ENCODE results near the gene ST13.

ST13 gene

DNA sequence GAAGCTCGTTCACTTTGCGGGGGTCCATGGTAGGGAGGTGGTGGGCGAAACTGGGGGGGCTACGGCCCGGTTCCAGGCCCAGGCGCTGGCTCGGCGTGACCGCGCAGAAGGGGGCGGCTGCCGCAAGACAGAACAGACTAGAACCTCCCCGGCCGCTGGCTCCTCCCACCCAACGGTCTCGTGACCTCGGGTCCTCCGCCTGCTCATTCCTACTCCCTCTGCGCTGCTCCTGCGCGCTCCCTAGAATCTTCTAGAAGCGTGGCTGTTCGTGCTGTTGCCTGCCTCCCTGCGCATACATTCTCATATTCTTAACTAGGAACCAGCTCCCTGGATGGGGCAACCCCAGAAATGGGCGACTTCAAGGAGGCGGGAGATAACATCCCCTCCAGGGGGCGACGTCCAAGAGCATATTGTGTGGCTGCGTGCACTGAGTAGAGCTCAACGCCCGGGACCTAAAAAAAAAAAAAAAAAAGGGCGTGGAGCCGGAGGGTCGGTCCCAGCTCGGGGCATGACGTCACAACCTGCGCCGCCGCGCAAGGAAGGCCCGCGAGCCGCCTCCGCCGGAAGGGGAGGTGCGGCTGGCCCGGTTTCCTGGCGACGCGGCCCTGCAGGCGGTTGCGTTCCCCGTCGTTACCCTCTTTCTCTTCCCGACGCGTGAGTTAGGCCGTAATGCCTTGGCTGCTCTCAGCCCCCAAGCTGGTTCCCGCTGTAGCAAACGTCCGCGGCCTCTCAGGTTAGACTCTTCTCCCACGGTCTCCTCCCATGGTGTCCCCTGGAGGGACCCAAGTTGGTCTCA, at the start of gene ST13, which contains the start of gene XPNPEP3:
Gene ST13 (minus strand): TSS at position 127 of the 796 bp plus-strand sequence. CDS start 99 bp downstream, at position 28.
Gene XPNPEP3 (plus strand): TSS at position 636 of the 796 bp plus-strand sequence. CDS start 34 bp downstream, at position 670.
- DNase-seq (ENCODE audit: extremely low spot score): peak; percentile 95
- POLR2A ChIA-PET: interaction anchor here (0.5 to 1.3 kb wide), 8 partner anchors 42 to 1768 kb away, joined by 3 to 5 read pairs (median 3); partner anchors contain the start of genes CCDC134 and TEF
- peak; percentile 10 for TF ChIP-seq CTCF (IDR thresholded peaks at IDR 0.05; ENCODE audit: control extremely low read depth, extremely low read depth, low read depth, missing control alignments)
- CTCF ChIA-PET: interaction anchor here (0.9 to 4.2 kb wide), 9 partner anchors 11 to 381 kb away, joined by 3 to 24 read pairs (median 4); no protein-coding TSS in a partner anchor

- POLR2A ChIA-PET: no interaction called here
- CTCF ChIA-PET: interaction anchor here (1.1 kb wide), 1 partner anchor 18 kb away, joined by 3 read pairs; no protein-coding TSS in a partner anchor
- no peak for TF ChIP-seq CTCF (IDR thresholded peaks at IDR 0.05; ENCODE audit: control extremely low read depth, extremely low read depth, low read depth, missing control alignments)
Measured at GRCh38 chr22:40904101-40904500, 47.7 kb upstream of the ST13 start.

DNA sequence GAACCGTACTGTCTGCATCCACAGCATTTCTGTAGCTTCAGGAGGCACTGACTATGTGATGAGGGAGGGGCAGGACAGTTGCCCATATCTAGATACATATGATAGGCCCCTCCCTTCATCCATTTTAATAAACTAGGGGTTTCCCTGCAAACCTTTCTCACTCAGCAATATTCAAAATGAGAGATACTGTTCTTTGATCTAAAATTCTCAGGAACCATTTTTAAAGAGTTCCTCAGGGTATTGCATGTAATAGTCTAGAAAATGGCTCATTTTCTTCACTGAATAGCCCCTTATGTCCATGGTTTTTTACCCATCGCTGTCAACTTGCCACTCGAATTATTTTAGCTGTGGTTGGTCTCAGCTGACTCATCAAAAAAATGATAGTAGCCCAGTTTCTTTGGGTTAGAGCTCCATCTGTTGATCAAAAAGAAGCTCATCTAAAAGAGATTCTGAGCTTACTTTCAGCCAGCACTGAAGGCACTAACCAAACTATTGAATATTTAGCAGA, 42.5 kb upstream of the ST13 start:
- peak; percentile 49 for TF ChIP-seq CTCF (IDR thresholded peaks at IDR 0.05; ENCODE audit: control extremely low read depth, extremely low read depth, low read depth, missing control alignments)
- ChIA-PET CTCF (interaction anchor here (0.7 to 2.7 kb wide), 45 partner anchors 9 to 862 kb away, joined by 3 to 30 read pairs (median 4); partner anchors contain the start of genes MCHR1 and XPNPEP3), POLR2A (interaction anchor here (0.6 kb wide), 1 partner anchor 558 kb away, joined by 4 read pairs; no protein-coding TSS in a partner anchor)
- peak; percentile 69 for DNase-seq (ENCODE audit: extremely low spot score)

More at GRCh38 chr22:40904101-40904500, 47.7 kb upstream of the ST13 start:
- no peak for DNase-seq (ENCODE audit: extremely low spot score)

DNA sequence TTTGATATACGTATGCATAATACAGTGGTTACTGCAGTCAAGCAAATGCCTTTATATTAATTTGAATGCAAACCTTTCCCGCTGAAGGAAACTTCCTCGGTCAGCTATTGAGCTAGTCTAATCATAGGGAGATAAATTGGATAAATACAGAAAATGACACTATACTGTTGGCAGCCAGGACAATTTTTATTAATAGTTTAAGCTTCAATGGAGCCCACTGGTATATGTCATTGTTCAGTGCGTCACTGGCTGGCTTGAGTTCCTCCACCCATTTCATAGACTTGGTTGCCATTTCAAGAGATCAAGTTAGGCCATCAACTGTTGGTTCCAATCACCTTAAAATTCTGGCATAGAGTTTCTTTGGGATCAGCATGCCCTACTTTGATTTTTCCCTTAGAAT, 38.0 kb upstream of the ST13 start:
- TF ChIP-seq CTCF (IDR thresholded peaks at IDR 0.05; ENCODE audit: control extremely low read depth, extremely low read depth, low read depth, missing control alignments): no peak
- CTCF ChIA-PET: interaction anchor here (1.0 to 2.1 kb wide), 4 partner anchors 10 to 313 kb away, joined by 3 to 12 read pairs (median 4); no protein-coding TSS in a partner anchor
- DNase-seq (ENCODE audit: extremely low spot score): no peak
- POLR2A ChIA-PET: interaction anchor here (0.6 kb wide), 1 partner anchor 174 kb away, joined by 7 read pairs; no protein-coding TSS in a partner anchor

DNA sequence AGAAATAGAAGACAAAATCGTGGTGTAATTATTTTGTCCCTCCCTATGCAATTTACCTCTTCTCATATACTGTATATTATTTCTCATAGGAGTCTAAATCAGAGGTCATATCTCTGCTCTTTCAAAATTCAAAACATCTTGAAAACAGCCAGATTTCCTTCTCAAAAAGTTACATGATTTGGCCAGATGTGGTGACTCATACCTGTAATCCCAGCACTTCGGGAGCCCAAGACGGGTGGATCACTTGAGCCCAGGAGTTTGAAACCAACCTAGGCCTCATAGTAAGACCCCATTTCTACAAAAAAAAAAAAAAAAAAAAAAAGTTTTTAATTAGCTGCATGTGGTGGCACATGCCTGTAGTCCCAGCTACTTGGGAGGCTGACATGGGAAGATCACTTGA, 34.4 kb upstream of the ST13 start:
- CTCF ChIA-PET: interaction anchor here (0.9 to 1.5 kb wide), 2 partner anchors 207 to 543 kb away, joined by 3 read pairs; no protein-coding TSS in a partner anchor
- TF ChIP-seq CTCF (IDR thresholded peaks at IDR 0.05; ENCODE audit: control extremely low read depth, extremely low read depth, low read depth, missing control alignments): no peak
- POLR2A ChIA-PET: no interaction called here
- DNase-seq (ENCODE audit: extremely low spot score): no peak

DNA sequence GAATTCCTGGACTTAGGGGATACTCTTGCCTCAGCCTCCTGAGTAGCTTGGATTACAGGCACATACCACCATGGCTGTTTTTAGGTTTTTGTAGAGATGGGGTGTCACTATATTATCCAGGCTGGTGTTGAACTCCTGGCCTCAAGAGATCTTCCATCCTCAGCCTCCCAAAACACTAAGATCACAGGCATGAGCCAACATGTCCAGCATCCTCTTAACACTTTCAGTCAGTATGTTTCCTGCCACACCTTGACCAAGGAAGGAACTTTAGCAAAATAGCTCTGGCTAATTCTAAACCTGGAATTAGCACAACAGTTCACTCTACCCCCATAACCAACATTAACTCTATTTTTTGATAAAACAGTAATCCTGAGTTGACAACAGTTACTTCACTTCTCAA, 32.7 kb upstream of the ST13 start:
- TF ChIP-seq CTCF (IDR thresholded peaks at IDR 0.05; ENCODE audit: control extremely low read depth, extremely low read depth, low read depth, missing control alignments): no peak
- ChIA-PET POLR2A (no interaction called here), CTCF (interaction anchor here (0.8 to 1.8 kb wide), 4 partner anchors 10 to 77 kb away, joined by 3 to 12 read pairs (median 4); no protein-coding TSS in a partner anchor)
- no peak for DNase-seq (ENCODE audit: extremely low spot score)
